Non-pigmented ciliary epithelial cell (primary cell): ENCODE measurements around the gene SPTBN1.

Experiments
- DNase-seq: peaks from one replicate; pipeline ENCODE4 v3.0.0-alpha.2; 2010; ENCODE audit warnings: low read depth

SPTBN1 gene

DNA sequence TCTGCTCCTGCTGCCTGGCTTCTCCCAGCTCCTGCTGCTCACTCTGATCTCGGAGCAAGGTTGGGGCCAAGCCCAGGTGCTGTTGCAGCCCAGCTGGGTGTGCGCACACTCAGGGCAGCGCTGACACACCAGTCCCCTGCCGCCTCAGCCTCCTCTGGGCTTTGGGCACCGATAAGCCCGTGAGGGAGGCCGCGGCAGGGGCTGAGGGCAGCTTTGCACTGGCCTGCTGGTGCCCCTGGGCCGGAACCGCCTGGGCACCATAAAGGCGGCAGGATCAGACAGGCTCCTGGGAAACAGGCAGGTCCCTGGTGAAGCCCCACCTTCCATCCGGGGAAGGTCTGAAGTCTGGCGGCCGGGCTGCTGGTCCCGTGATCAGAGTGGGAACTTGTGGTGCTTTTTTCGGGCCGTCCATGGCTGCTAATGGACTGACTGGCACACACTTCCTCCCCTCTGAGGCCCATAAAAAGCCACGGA is 253.2 kb downstream of the SPTBN1 start:
- DNase-seq: no peak

DNA sequence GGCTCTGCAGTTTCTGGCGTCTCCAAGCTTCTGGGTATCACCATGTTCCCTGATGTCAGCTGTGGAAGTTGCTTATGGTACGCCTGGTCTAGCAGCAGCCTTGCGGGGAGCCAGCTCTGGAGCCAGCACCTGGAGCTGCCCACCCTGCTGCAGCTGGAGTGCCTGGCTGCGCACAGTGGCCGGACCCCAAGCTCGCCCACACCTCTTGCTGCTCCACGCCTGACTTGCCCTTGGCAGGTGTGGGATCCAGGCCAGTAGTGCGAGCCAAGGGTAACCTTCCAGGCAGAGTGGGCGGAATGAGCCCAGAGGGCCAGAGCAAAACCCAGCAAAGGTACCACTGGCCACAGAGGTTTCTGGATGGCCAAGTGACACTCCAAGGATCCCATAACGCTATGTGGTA is 254.1 kb downstream of the SPTBN1 start:
- no peak for DNase-seq

DNA sequence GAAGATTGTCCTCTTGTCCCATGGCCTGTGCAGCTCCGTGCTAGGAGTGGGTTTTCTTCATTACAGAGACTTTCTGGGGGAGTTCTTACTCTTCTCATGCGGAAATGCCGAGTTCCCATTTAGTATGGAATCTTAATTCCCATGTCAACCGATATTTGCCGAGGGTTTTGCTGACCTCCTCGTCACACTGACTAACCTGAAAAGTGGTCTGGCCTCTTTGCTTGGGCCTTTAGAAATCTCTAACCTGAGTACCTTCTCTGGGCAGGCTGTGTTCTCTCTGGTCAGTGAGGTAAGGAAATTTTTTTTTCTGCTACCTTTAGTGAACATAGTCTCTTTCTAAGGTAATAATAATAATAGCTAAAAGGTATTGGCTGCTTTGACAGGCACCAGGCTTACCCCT is 256.4 kb downstream of the SPTBN1 start:
- no peak for DNase-seq

DNA sequence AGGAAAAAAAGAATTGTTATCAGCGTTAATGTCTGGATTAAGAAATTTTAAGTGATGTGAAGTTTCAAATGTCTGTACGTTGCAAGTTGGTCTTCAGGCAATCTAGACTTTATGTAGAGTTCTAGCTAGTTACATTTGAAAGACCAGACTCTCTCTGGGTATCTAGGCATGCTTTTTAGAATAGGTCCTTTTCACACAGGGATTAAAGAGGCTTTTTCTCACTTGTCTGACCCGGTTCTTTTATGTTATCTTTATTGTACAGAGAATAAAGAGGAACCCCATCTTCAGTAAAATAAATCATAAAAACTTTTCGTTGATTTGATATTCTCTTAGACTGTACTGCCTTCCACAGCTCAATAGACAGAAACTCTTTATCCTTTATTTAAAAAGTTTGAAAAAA is 258.9 kb downstream of the SPTBN1 start:
- DNase-seq: no peak

DNA sequence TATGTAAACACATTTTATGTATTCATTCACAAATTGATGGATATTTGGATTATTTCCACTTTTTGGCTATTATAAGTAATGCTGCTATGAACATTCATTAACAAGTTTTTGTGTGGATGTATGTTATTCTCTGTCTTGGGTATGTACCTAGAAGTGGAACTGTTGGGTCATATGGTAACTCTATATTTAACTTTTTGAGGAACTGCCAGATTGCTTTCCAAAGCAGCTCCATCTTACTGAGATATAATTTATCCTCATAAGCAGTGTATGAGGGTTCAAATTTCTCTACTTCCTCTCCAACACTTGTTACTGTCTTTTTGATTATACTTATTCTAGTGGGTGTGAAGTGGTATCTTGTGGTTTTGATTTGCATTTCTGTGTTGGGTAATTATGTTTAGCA is 260.2 kb downstream of the SPTBN1 start:
- DNase-seq: no peak

DNA sequence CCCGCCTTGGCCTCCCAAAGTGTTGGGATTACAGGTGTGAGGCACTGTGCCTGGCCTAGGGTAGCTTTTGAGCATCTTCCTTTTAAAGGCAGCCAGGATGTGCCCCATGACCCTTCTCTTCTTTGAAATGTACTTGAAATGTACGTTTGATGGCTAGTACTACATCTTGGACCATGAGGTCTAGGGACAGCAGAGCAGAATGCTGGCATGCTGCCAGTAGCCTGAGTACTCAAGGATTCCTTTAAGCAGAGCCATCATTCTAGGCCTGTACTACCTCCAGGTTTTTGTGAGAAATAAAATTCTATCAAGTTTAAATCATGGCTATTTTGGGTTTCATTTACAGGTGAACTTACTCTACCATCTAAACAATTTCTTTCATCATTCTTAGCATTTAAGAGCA is 264.4 kb downstream of the SPTBN1 start:
- DNase-seq: no peak
